PC-9 (cell line): ENCODE results near the gene ZFR2. TPM values are rescaled to one million over a fixed set of nuclear protein-coding genes. Genes with fewer than 3 reads are reported as not detected.

ENCODE experiments used
- BruUV-seq: library from RNA; stranded (reverse); fragments of 400-500 nt; replicated peaks from 2 replicates; lab custom pipeline; 2021; lab: Mats Ljungman, UMichigan
- CTCF ChIA-PET: fragments of 300-600 bp; sonication (Branson Sonifier 250); formaldehyde crosslinking; loops from one replicate; lab custom pipeline; 2022; ENCODE audit warnings: antibody characterized with exemption; lab: Charles Lee
- POLR2A ChIA-PET: fragments of 300-600 bp; sonication (Branson Sonifier 250); formaldehyde crosslinking; loops from one replicate; lab custom pipeline; 2022; ENCODE audit warnings: antibody characterized with exemption; ENCODE audit not compliant: unreplicated experiment; lab: Charles Lee
- DNase-seq, 2 experiments: peaks; one replicate each; pipeline versions ENCODE4 v3.0.0 to v3.0.0-alpha.2; 2015 to 2022; ENCODE audit warnings: mixed read lengths in 1 of 2
- H2AFZ ChIP-seq: fragments of 200-600 bp; sonication (generic); 2 replicates; pipeline ENCODE4 v1.8.1; 2017; ENCODE audit warnings: antibody characterized with exemption
- H3F3A ChIP-seq: fragments of 200-600 bp; sonication (generic); 2 replicates; pipeline ENCODE4 v1.8.1; 2017; ENCODE audit warnings: antibody characterized with exemption, mild to moderate bottlenecking, low read depth; ENCODE audit not compliant: insufficient read depth
- H3K27ac ChIP-seq: fragments of 200-600 bp; sonication (generic); 2 replicates; pipeline ENCODE4 v1.6.1; 2016; ENCODE audit warnings: mixed run types
- H3K27me3 ChIP-seq: fragments of 200-600 bp; sonication (generic); 2 replicates; pipeline ENCODE4 v1.6.1; 2016; ENCODE audit warnings: low read depth, mixed run types; ENCODE audit not compliant: insufficient read depth
- H3K36me3 ChIP-seq: fragments of 200-600 bp; sonication (generic); 2 replicates; pipeline ENCODE4 v1.6.1; 2016; ENCODE audit warnings: low read depth, mixed run types
- H3K4me1 ChIP-seq: fragments of 200-600 bp; sonication (generic); replicated peaks from 2 replicates; pipeline ENCODE4 v1.6.1; 2016; ENCODE audit warnings: mixed run types; ENCODE audit not compliant: insufficient read depth
- H3K4me2 ChIP-seq: fragments of 200-600 bp; sonication (generic); 2 replicates; pipeline ENCODE4 v1.6.1; 2017; ENCODE audit warnings: mixed run types
- H3K4me3 ChIP-seq: fragments of 200-600 bp; sonication (generic); 2 replicates; pipeline ENCODE4 v1.6.1; 2016; ENCODE audit warnings: mixed run types
- H3K79me2 ChIP-seq: fragments of 200-600 bp; sonication (generic); 2 replicates; pipeline ENCODE4 v1.6.1; 2017; ENCODE audit warnings: low read depth, mixed run types
- H3K9me2 ChIP-seq: fragments of 200-600 bp; sonication (generic); 2 replicates; pipeline ENCODE4 v1.8.1; 2017; ENCODE audit warnings: mild to moderate bottlenecking; ENCODE audit not compliant: insufficient read depth
- H3K9me3 ChIP-seq: fragments of 200-600 bp; sonication (generic); 2 replicates; pipeline ENCODE4 v1.8.1; 2016; ENCODE audit warnings: low read depth; ENCODE audit not compliant: insufficient read depth
- H4K20me1 ChIP-seq: fragments of 200-600 bp; sonication (generic); 2 replicates; pipeline ENCODE4 v1.8.1; 2017; ENCODE audit not compliant: insufficient read depth
- CTCF ChIP-seq: fragments of 200-600 bp; sonication (generic); conservative IDR thresholded peaks from 2 replicates; pipeline ENCODE4 v1.6.1; 2017; ENCODE audit warnings: mixed run types, antibody characterized with exemption, mild to moderate bottlenecking, moderate library complexity
- EZH2 ChIP-seq: fragments of 200-600 bp; sonication (generic); IDR thresholded peaks from 2 replicates; pipeline ENCODE4 v1.8.0; 2017; ENCODE audit warnings: antibody characterized with exemption, low read depth
- intact Hi-C: fragments of 100-400 bp; cut with micrococcal nuclease; formaldehyde crosslinking; loops from one replicate; pipeline ENCODE4 v1.10.0; 2022; ENCODE audit not compliant: unreplicated experiment
- total RNA-seq: library from RNA; stranded (reverse); gene quantifications from 2 replicates; pipeline ENCODE4 v1.2.3, GENCODE V29; 2021

The ZFR2 gene
- total RNA-seq, 1 experiment from 2014 or later: not detected

- no peak for DNase-seq
- no peaks in the 10 kb centered on the region for H3K79me2 ChIP-seq
- H3K4me3 ChIP-seq: no peak overlapping the region
- H3K9me2 ChIP-seq: no peaks in the 10 kb centered on the region
- ChIA-PET POLR2A (no interaction called here), CTCF (interaction anchor here (0.9 kb wide), 1 partner anchor 16 kb away, joined by 3 read pairs; no protein-coding TSS in a partner anchor)
- no peak overlapping the region for H2AFZ ChIP-seq
- TF ChIP-seq CTCF: no peak
- 0 out of 2 replicates have a peak, but pooled peaks cover 6% of the 10 kb centered on the region for H3K4me1 ChIP-seq
- intact Hi-C loops: no loop called here
- H3K36me3 ChIP-seq: no peaks in the 10 kb centered on the region
- no peaks in the 10 kb centered on the region for H4K20me1 ChIP-seq
- no peak overlapping the region for H3K27ac ChIP-seq
- H3K4me2 ChIP-seq: no peak overlapping the region
- peaks cover 20% of the 10 kb centered on the region for H3K27me3 ChIP-seq
- no peaks in the 10 kb centered on the region for H3F3A ChIP-seq
- BruUV-seq: no TSS peak
- no peaks in the 10 kb centered on the region for H3K9me3 ChIP-seq
These were observed 11.3 kb downstream of the ZFR2 start for GRCh38 chr19:3857449-3858003.

- no peaks in the 10 kb centered on the region for H3K79me2 ChIP-seq
- no peaks in the 10 kb centered on the region for H3K36me3 ChIP-seq
- no peak overlapping the region for H2AFZ ChIP-seq
- no peak overlapping the region for H3K27ac ChIP-seq
- no peak for TF ChIP-seq CTCF
- no peak for TF ChIP-seq EZH2
- H3K4me2 ChIP-seq: peak overlapping the region; percentile 61
- H3K9me3 ChIP-seq: no peaks in the 10 kb centered on the region
- BruUV-seq: no TSS peak
- CTCF ChIA-PET: no interaction called here
- H3K9me2 ChIP-seq: no peaks in the 10 kb centered on the region
- POLR2A ChIA-PET: no interaction called here
- intact Hi-C loops: no loop called here
- no peaks in the 10 kb centered on the region for H4K20me1 ChIP-seq
- peaks cover 9% of the 10 kb centered on the region for H3K27me3 ChIP-seq
- peaks cover 3% of the 10 kb centered on the region; the same call in 1 of the 2 replicates for H3F3A ChIP-seq
- H3K4me1 ChIP-seq: 0 out of 2 replicates have a peak, but pooled peaks cover 6% of the 10 kb centered on the region
- peak overlapping the region; percentile 36; the same call in 1 of the 2 replicates for H3K4me3 ChIP-seq
- peak; percentile 31 to 71 for DNase-seq
These were observed 13.5 kb downstream of the ZFR2 start for GRCh38 chr19:3855320-3855719.

GRCh38 chr19:3852614-3853254 lies 16.1 kb downstream of the ZFR2 start:
- H3K9me3 ChIP-seq: no peaks in the 10 kb centered on the region
- H3K4me1 ChIP-seq: 0 out of 2 replicates have a peak, but pooled peaks cover 6% of the 10 kb centered on the region
- intact Hi-C loops: loop anchor here (2.0 kb wide), 2 partner anchors 132 to 356 kb away; partner anchors contain the start of gene EEF2
- TF ChIP-seq CTCF (peak; percentile 69), EZH2 (no peak)
- H3F3A ChIP-seq: peaks cover 3% of the 10 kb centered on the region; the same call in 1 of the 2 replicates
- H3K79me2 ChIP-seq: no peaks in the 10 kb centered on the region
- peak; percentile 76 to 85 for DNase-seq
- H4K20me1 ChIP-seq: no peaks in the 10 kb centered on the region
- H3K9me2 ChIP-seq: no peaks in the 10 kb centered on the region
- H3K27me3 ChIP-seq: no peaks in the 10 kb centered on the region
- no TSS peak for BruUV-seq
- ChIA-PET CTCF (interaction anchor here (0.6 to 0.8 kb wide), 3 partner anchors 132 to 169 kb away, joined by 3 to 5 read pairs (median 3); partner anchors contain the start of gene EEF2), POLR2A (no interaction called here)
- H3K36me3 ChIP-seq: no peaks in the 10 kb centered on the region
- H2AFZ ChIP-seq: no peak overlapping the region
- no peak overlapping the region for H3K4me2 ChIP-seq
- H3K4me3 ChIP-seq: no peak overlapping the region
- H3K27ac ChIP-seq: no peak overlapping the region
